ENCODE measurements around the gene LIFR. TPM values are rescaled to one million over a fixed set of nuclear protein-coding genes. Genes with fewer than 3 reads are reported as not detected.

LIFR gene
- total RNA-seq, 1 donor from 2014 or later = 21.3 TPM

- H3K4me1 Mint-ChIP-seq = peaks cover 7% of the 10 kb centered on the region
- H3K36me3 Mint-ChIP-seq (ENCODE audit: low read depth) = no peaks in the 10 kb centered on the region
- H3K4me3 Mint-ChIP-seq = no peak overlapping the region
- no peak overlapping the region for H3K27ac Mint-ChIP-seq (ENCODE audit: unreplicated experiment)
- no peak for TF ChIP-seq CTCF (conservative IDR thresholded peaks at IDR 0.05)
- H3K9me3 Mint-ChIP-seq = no peaks in the 10 kb centered on the region
- no peaks in the 10 kb centered on the region for H3K27me3 Mint-ChIP-seq (ENCODE audit: low read depth)
- no peak for DNase-seq (ENCODE audit: low read depth, low spot score)
Measured at GRCh38 chr5:38456657-38457399, 99.6 kb downstream of the LIFR start.

GRCh38 chr5:38455796-38456330, 100.6 kb downstream of the LIFR start:
- H3K36me3 Mint-ChIP-seq (ENCODE audit: low read depth) = no peaks in the 10 kb centered on the region
- no peaks in the 10 kb centered on the region for H3K9me3 Mint-ChIP-seq
- H3K4me1 Mint-ChIP-seq = peaks cover 7% of the 10 kb centered on the region
- H3K27me3 Mint-ChIP-seq (ENCODE audit: low read depth) = no peaks in the 10 kb centered on the region
- H3K27ac Mint-ChIP-seq (ENCODE audit: unreplicated experiment) = no peak overlapping the region
- no peak overlapping the region for H3K4me3 Mint-ChIP-seq
- no peak for DNase-seq (ENCODE audit: low read depth, low spot score)
- no peak for TF ChIP-seq CTCF (conservative IDR thresholded peaks at IDR 0.05)

GRCh38 chr5:38453921-38454320, 102.5 kb downstream of the LIFR start:
- no peaks in the 10 kb centered on the region for H3K27me3 Mint-ChIP-seq (ENCODE audit: low read depth)
- H3K4me3 Mint-ChIP-seq = no peak overlapping the region
- DNase-seq (ENCODE audit: low read depth, low spot score) = no peak
- no peaks in the 10 kb centered on the region for H3K36me3 Mint-ChIP-seq (ENCODE audit: low read depth)
- no peak for TF ChIP-seq CTCF (conservative IDR thresholded peaks at IDR 0.05)
- peak overlapping the region; percentile 43 for H3K27ac Mint-ChIP-seq (ENCODE audit: unreplicated experiment)
- H3K9me3 Mint-ChIP-seq = no peaks in the 10 kb centered on the region
- peaks cover 10% of the 10 kb centered on the region for H3K4me1 Mint-ChIP-seq

- peaks cover 14% of the 10 kb centered on the region for H3K4me1 Mint-ChIP-seq
- H3K4me3 Mint-ChIP-seq = no peak overlapping the region
- peak overlapping the region; percentile 43 for H3K27ac Mint-ChIP-seq (ENCODE audit: unreplicated experiment)
- no peaks in the 10 kb centered on the region for H3K9me3 Mint-ChIP-seq
- DNase-seq (ENCODE audit: low read depth, low spot score) = no peak
- H3K36me3 Mint-ChIP-seq (ENCODE audit: low read depth) = no peaks in the 10 kb centered on the region
- no peak for TF ChIP-seq CTCF (conservative IDR thresholded peaks at IDR 0.05)
- no peaks in the 10 kb centered on the region for H3K27me3 Mint-ChIP-seq (ENCODE audit: low read depth)
Measured at GRCh38 chr5:38453506-38453905, 102.9 kb downstream of the LIFR start.

- H3K4me3 Mint-ChIP-seq = no peak overlapping the region
- no peaks in the 10 kb centered on the region for H3K27me3 Mint-ChIP-seq (ENCODE audit: low read depth)
- no peak for DNase-seq (ENCODE audit: low read depth, low spot score)
- peaks cover 21% of the 10 kb centered on the region for H3K4me1 Mint-ChIP-seq
- H3K27ac Mint-ChIP-seq (ENCODE audit: unreplicated experiment) = no peak overlapping the region
- H3K36me3 Mint-ChIP-seq (ENCODE audit: low read depth) = no peaks in the 10 kb centered on the region
- TF ChIP-seq CTCF (conservative IDR thresholded peaks at IDR 0.05) = no peak
- no peaks in the 10 kb centered on the region for H3K9me3 Mint-ChIP-seq
Measured at GRCh38 chr5:38452201-38452600, 104.2 kb downstream of the LIFR start.

Data from neural crest cell (in vitro differentiated cells).